Calu3 (cell line): ENCODE data around the gene DMAC2. TPM values are rescaled to one million over a fixed set of nuclear protein-coding genes. Genes with fewer than 3 reads are reported as not detected.

ENCODE experiments used
- BruUV-seq: library from RNA; stranded (reverse); fragments of 400-500 nt; replicated peaks from 2 replicates; lab custom pipeline; 2021; lab: Mats Ljungman, UMichigan
- CTCF ChIA-PET: fragments of 300-600 bp; sonication (Branson Sonifier 250); formaldehyde crosslinking; loops from one replicate; lab custom pipeline; 2022; ENCODE audit warnings: antibody characterized with exemption; lab: Charles Lee
- DNase-seq: peaks from one replicate; pipeline ENCODE4 v3.0.0; 2022
- H3K27ac Mint-ChIP-seq: one replicate; pipeline ENCODE4 v1.8.0; 2022; ENCODE audit warnings: mixed read lengths; ENCODE audit not compliant: unreplicated experiment
- H3K27me3 Mint-ChIP-seq: one replicate; pipeline ENCODE4 v1.8.0; 2022; ENCODE audit warnings: mixed read lengths; ENCODE audit not compliant: unreplicated experiment
- H3K36me3 Mint-ChIP-seq: one replicate; pipeline ENCODE4 v1.8.0; 2022; ENCODE audit warnings: mild to moderate bottlenecking, moderate library complexity, mixed read lengths; ENCODE audit not compliant: insufficient read depth, unreplicated experiment
- H3K4me1 Mint-ChIP-seq: one replicate; pipeline ENCODE4 v1.8.0; 2022; ENCODE audit warnings: mild to moderate bottlenecking, low read depth, mixed read lengths; ENCODE audit not compliant: unreplicated experiment
- H3K4me3 Mint-ChIP-seq: one replicate; pipeline ENCODE4 v1.8.0; 2022; ENCODE audit warnings: mild to moderate bottlenecking, low read depth, moderate library complexity, mixed read lengths; ENCODE audit not compliant: unreplicated experiment
- H3K9me3 Mint-ChIP-seq: one replicate; pipeline ENCODE4 v1.8.0; 2022; ENCODE audit warnings: low read depth, mixed read lengths; ENCODE audit not compliant: unreplicated experiment
- CTCF ChIP-seq: fragments of 200-600 bp; IDR thresholded peaks from one replicate; pipeline ENCODE4 v1.8.0; 2022; ENCODE audit warnings: antibody characterized with exemption; ENCODE audit not compliant: unreplicated experiment
- intact Hi-C: fragments of 100-400 bp; cut with micrococcal nuclease; formaldehyde crosslinking; loops from one replicate; pipeline ENCODE4 v1.10.0; 2022; ENCODE audit not compliant: unreplicated experiment
- total RNA-seq: library from RNA; stranded (reverse); gene quantifications from 2 replicates; pipeline ENCODE4 v1.2.3, GENCODE V29; 2022

DMAC2 gene
- total RNA-seq, 1 experiment from 2014 or later: 50.5 TPM

GRCh38 chr19:41398598-41398997, 41.1 kb downstream of the DMAC2 start:
- DNase-seq: no peak
- CTCF ChIA-PET: no interaction called here
- Mint-ChIP-seq H3K27me3 (no peaks in the 10 kb centered on the region), H3K4me3 (peak overlapping the region; percentile 99), H3K27ac (no peak overlapping the region), H3K36me3 (peaks cover 23% of the 10 kb centered on the region), H3K9me3 (no peaks in the 10 kb centered on the region), H3K4me1 (peaks cover 34% of the 10 kb centered on the region)
- BruUV-seq: no TSS peak
- no peak for TF ChIP-seq CTCF
- intact Hi-C loops: no loop called here

GRCh38 chr19:41398050-41398418, 41.7 kb downstream of the DMAC2 start:
- no peak for TF ChIP-seq CTCF
- no peak for DNase-seq

GRCh38 chr19:41397086-41398049, 42.3 kb downstream of the DMAC2 start, which contains the start of the genes BCKDHA and EXOSC5:
Gene BCKDHA, plus strand, starts transcription at chr19:41397818. Its CDS starts 10 bp downstream, at chr19:41397828.
Gene EXOSC5, minus strand, starts transcription at chr19:41397359. Its CDS starts 31 bp downstream, at chr19:41397328.
- Mint-ChIP-seq H3K9me3 (no peaks in the 10 kb centered on the region), H3K36me3 (peaks cover 23% of the 10 kb centered on the region), H3K4me1 (peaks cover 34% of the 10 kb centered on the region), H3K4me3 (peak within 1 kb of the TSS; percentile 99), H3K27me3 (no peaks in the 10 kb centered on the region), H3K27ac (peak within 1 kb of the TSS; percentile 100)
- intact Hi-C loops: no loop called here
- CTCF ChIA-PET: no interaction called here
- DNase-seq: peak; percentile 99
- no peak for TF ChIP-seq CTCF
- TSS peak; percentile 87 for BruUV-seq

More at GRCh38 chr19:41398050-41398418, 41.7 kb downstream of the DMAC2 start:
- H3K27me3 Mint-ChIP-seq: no peaks in the 10 kb centered on the region
- BruUV-seq: no TSS peak
- H3K27ac Mint-ChIP-seq: peak overlapping the region; percentile 100
- CTCF ChIA-PET: no interaction called here
- intact Hi-C loops: no loop called here
- peaks cover 23% of the 10 kb centered on the region for H3K36me3 Mint-ChIP-seq
- H3K4me1 Mint-ChIP-seq: peaks cover 34% of the 10 kb centered on the region
- H3K4me3 Mint-ChIP-seq: peak overlapping the region; percentile 99
- no peaks in the 10 kb centered on the region for H3K9me3 Mint-ChIP-seq

- peak overlapping the region; percentile 99 for H3K4me3 Mint-ChIP-seq
- no peak for DNase-seq
- no peak overlapping the region for H3K27ac Mint-ChIP-seq
- CTCF ChIA-PET: interaction anchor here (1.0 kb wide), 1 partner anchor 28 kb away, joined by 3 read pairs; no protein-coding TSS in a partner anchor
- BruUV-seq: no TSS peak
- TF ChIP-seq CTCF: no peak
- intact Hi-C loops: no loop called here
- H3K4me1 Mint-ChIP-seq: peaks cover 34% of the 10 kb centered on the region
- no peaks in the 10 kb centered on the region for H3K27me3 Mint-ChIP-seq
- H3K36me3 Mint-ChIP-seq: peaks cover 23% of the 10 kb centered on the region
- no peaks in the 10 kb centered on the region for H3K9me3 Mint-ChIP-seq
Observed at GRCh38 chr19:41395355-41395754, 44.4 kb downstream of the DMAC2 start.
